ENCODE data around the gene SEC31B.

The SEC31B gene

GRCh38 chr10:100482834-100483185 is 36.9 kb downstream of the SEC31B start:
- peak overlapping the region; percentile 81 for H3K27ac ChIP-seq
- TF ChIP-seq CTCF (IDR thresholded peaks at IDR 0.05) (peak; percentile 76), ZFX (IDR thresholded peaks at IDR 0.05; ENCODE audit: borderline replicate concordance) (no peak)

GRCh38 chr10:100482181-100482833 is 37.4 kb downstream of the SEC31B start:
- peak overlapping the region; percentile 81 for H3K27ac ChIP-seq

GRCh38 chr10:100481462-100482081 is 38.1 kb downstream of the SEC31B start:
- peak overlapping the region; percentile 81 for H3K27ac ChIP-seq
- TF ChIP-seq CTCF (IDR thresholded peaks at IDR 0.05), result no peak
- no peak for TF ChIP-seq ZFX (IDR thresholded peaks at IDR 0.05; ENCODE audit: borderline replicate concordance)

More at GRCh38 chr10:100482181-100482833, 37.4 kb downstream of the SEC31B start:
- TF ChIP-seq CTCF (IDR thresholded peaks at IDR 0.05) (peak; percentile 97), ZFX (IDR thresholded peaks at IDR 0.05; ENCODE audit: borderline replicate concordance) (no peak)

GRCh38 chr10:100480002-100480401 is 39.7 kb downstream of the SEC31B start:
- H3K27ac ChIP-seq, result no peak overlapping the region
- no peak for TF ChIP-seq ZFX (IDR thresholded peaks at IDR 0.05; ENCODE audit: borderline replicate concordance)

GRCh38 chr10:100479037-100479436 is 40.6 kb downstream of the SEC31B start:
- TF ChIP-seq ZFX (IDR thresholded peaks at IDR 0.05; ENCODE audit: borderline replicate concordance) (no peak), CTCF (IDR thresholded peaks at IDR 0.05) (no peak)
- H3K27ac ChIP-seq, result no peak overlapping the region

GRCh38 chr10:100477970-100478369 is 41.7 kb downstream of the SEC31B start:
- TF ChIP-seq CTCF (IDR thresholded peaks at IDR 0.05), result no peak
- no peak for TF ChIP-seq ZFX (IDR thresholded peaks at IDR 0.05; ENCODE audit: borderline replicate concordance)
- no peak overlapping the region for H3K27ac ChIP-seq

- TF ChIP-seq ZFX (IDR thresholded peaks at IDR 0.05; ENCODE audit: borderline replicate concordance), result no peak
- no peak for TF ChIP-seq CTCF (IDR thresholded peaks at IDR 0.05)
- no peak overlapping the region for H3K27ac ChIP-seq
Observed at GRCh38 chr10:100470367-100470766, 49.3 kb downstream of the SEC31B start.

Data from 22Rv1 (cell line).